H9 (cell line): Measurements from ENCODE around the gene ENOSF1. TPM values are rescaled to one million over a fixed set of nuclear protein-coding genes. Genes with fewer than 3 reads are reported as not detected.

Experiments used
- DNase-seq: peaks from one replicate; pipeline ENCODE4 v3.0.0-alpha.2; 2017
- H2AFZ ChIP-seq: one replicate; pipeline ENCODE4 v1.6.1; 2013; ENCODE audit warnings: mild to moderate bottlenecking, low read length, control low read depth, moderate library complexity
- H2AK5ac ChIP-seq: 2 replicates; pipeline ENCODE4 v1.6.1; 2013; ENCODE audit warnings: low read length, control low read depth, mixed read lengths; ENCODE audit not compliant: insufficient read length
- H2BK120ac ChIP-seq: one replicate; pipeline ENCODE4 v1.6.1; 2013; ENCODE audit warnings: low read depth, mild to moderate bottlenecking, low read length, control low read depth, inconsistent platforms; ENCODE audit not compliant: poor library complexity, severe bottlenecking
- H2BK12ac ChIP-seq: 2 replicates; pipeline ENCODE4 v1.6.1; 2013; ENCODE audit warnings: low read length, control low read depth, mixed read lengths, low read depth; ENCODE audit not compliant: insufficient read length
- H2BK15ac ChIP-seq: 2 replicates; pipeline ENCODE4 v1.6.1; 2013; ENCODE audit warnings: low read depth, low read length, control low read depth
- H2BK20ac ChIP-seq: one replicate; pipeline ENCODE4 v1.6.1; 2013; ENCODE audit warnings: low read depth, mild to moderate bottlenecking, low read length, control low read depth, inconsistent platforms; ENCODE audit not compliant: poor library complexity, severe bottlenecking
- H2BK5ac ChIP-seq: 2 replicates; pipeline ENCODE4 v1.6.1; 2013; ENCODE audit warnings: low read length, control low read depth, mixed read lengths; ENCODE audit not compliant: insufficient read length
- H3K14ac ChIP-seq: 2 replicates; pipeline ENCODE4 v1.6.1; 2013; ENCODE audit warnings: low read length, control low read depth; ENCODE audit not compliant: insufficient read depth
- H3K18ac ChIP-seq: 2 replicates; pipeline ENCODE4 v1.6.1; 2013; ENCODE audit warnings: low read depth, mild to moderate bottlenecking, mixed read lengths, low read length, control low read depth; ENCODE audit not compliant: insufficient read length
- H3K23ac ChIP-seq: 2 replicates; pipeline ENCODE4 v1.6.1; 2013; ENCODE audit warnings: low read length, control low read depth, mixed read lengths, low read depth; ENCODE audit not compliant: insufficient read length
- H3K23me2 ChIP-seq: 2 replicates; pipeline ENCODE4 v1.6.1; 2013; ENCODE audit warnings: low read depth, mild to moderate bottlenecking, mixed read lengths, low read length, control low read depth; ENCODE audit not compliant: insufficient read length, poor library complexity, severe bottlenecking
- H3K27ac ChIP-seq: 2 replicates; pipeline ENCODE4 v1.5.1; 2013; ENCODE audit warnings: low read length, control low read depth, mixed read lengths, low read depth; ENCODE audit not compliant: insufficient read length
- H3K27me3 ChIP-seq: 2 replicates; pipeline ENCODE4 v1.6.1; 2013; ENCODE audit warnings: low read length, control low read depth, inconsistent platforms; ENCODE audit not compliant: insufficient read depth
- H3K4ac ChIP-seq: 2 replicates; pipeline ENCODE4 v1.6.1; 2013; ENCODE audit warnings: low read depth, mild to moderate bottlenecking, control low read depth, inconsistent platforms, low read length, moderate library complexity
- H3K4me1 ChIP-seq: 2 replicates; pipeline ENCODE4 v1.6.1; 2013; ENCODE audit warnings: low read length, control low read depth, inconsistent platforms; ENCODE audit not compliant: insufficient read depth
- H3K4me2 ChIP-seq: 2 replicates; pipeline ENCODE4 v1.6.1; 2013; ENCODE audit warnings: low read length, control low read depth, mixed read lengths; ENCODE audit not compliant: insufficient read length, insufficient read depth
- H3K56ac ChIP-seq: 2 replicates; pipeline ENCODE4 v1.6.1; 2013; ENCODE audit warnings: low read depth, mild to moderate bottlenecking, mixed read lengths, low read length, control low read depth; ENCODE audit not compliant: insufficient read length
- H3K79me1 ChIP-seq: 2 replicates; pipeline ENCODE4 v1.6.1; 2013; ENCODE audit warnings: low read depth, mild to moderate bottlenecking, moderate library complexity, low read length, control low read depth, inconsistent platforms; ENCODE audit not compliant: insufficient read depth, poor library complexity, severe bottlenecking
- H3K79me2 ChIP-seq: 2 replicates; pipeline ENCODE4 v1.6.1; 2013; ENCODE audit warnings: low read length, control low read depth, inconsistent platforms; ENCODE audit not compliant: insufficient read depth
- H3K9ac ChIP-seq: 2 replicates; pipeline ENCODE4 v1.6.1; 2013; ENCODE audit warnings: low read length, control low read depth, mixed read lengths; ENCODE audit not compliant: insufficient read length; ENCODE audit errors: extremely low read depth
- H3K9me3 ChIP-seq: one replicate; pipeline ENCODE4 v1.6.1; 2013; ENCODE audit warnings: low read depth, low read length, inconsistent platforms; ENCODE audit not compliant: control insufficient read depth
- H3T11ph ChIP-seq: one replicate; pipeline ENCODE4 v1.6.1; 2013; ENCODE audit warnings: mild to moderate bottlenecking, low read length, control low read depth, inconsistent platforms
- H4K20me1 ChIP-seq: one replicate; pipeline ENCODE4 v1.6.1; 2013; ENCODE audit not compliant: control insufficient read depth, insufficient read length, insufficient read depth
- H4K5ac ChIP-seq: 2 replicates; pipeline ENCODE4 v1.6.1; 2013; ENCODE audit warnings: low read depth, mild to moderate bottlenecking, mixed read lengths, low read length, control low read depth; ENCODE audit not compliant: insufficient read length
- H4K8ac ChIP-seq: replicated peaks from 2 replicates; pipeline ENCODE4 v1.6.1; 2013; ENCODE audit warnings: low read length, control low read depth, mixed read lengths, low read depth; ENCODE audit not compliant: insufficient read length
- H4K91ac ChIP-seq: 2 replicates; pipeline ENCODE4 v1.6.1; 2013; ENCODE audit warnings: low read depth, mild to moderate bottlenecking, moderate library complexity, mixed read lengths, low read length, control low read depth; ENCODE audit not compliant: insufficient read length
- H3K27ac Mint-ChIP-seq, 3 experiments: 2 replicates in 2 of 3; 3 replicates in 1 of 3; pipeline ENCODE4 v1.8.0; 2020 to 2021; ENCODE audit warnings: mixed read lengths in 3 of 3, mild to moderate bottlenecking in 1 of 3, moderate library complexity in 1 of 3
- H3K27me3 Mint-ChIP-seq: 2 replicates; pipeline ENCODE4 v1.8.0; 2021; ENCODE audit warnings: low read depth, mild to moderate bottlenecking, moderate library complexity, mixed read lengths
- H3K36me3 Mint-ChIP-seq, 3 experiments: 2 replicates in 2 of 3; 3 replicates in 1 of 3; pipeline ENCODE4 v1.8.0; 2020 to 2021; ENCODE audit warnings: low read depth in 3 of 3, mixed read lengths in 3 of 3; ENCODE audit not compliant: insufficient read depth in 1 of 3
- H3K4me1 Mint-ChIP-seq, 2 experiments: 2 replicates each; pipeline ENCODE4 v1.8.0; 2020; ENCODE audit warnings: mixed read lengths in 2 of 2
- H3K4me3 Mint-ChIP-seq, 2 experiments: 2 replicates in 1 of 2; 3 replicates in 1 of 2; pipeline ENCODE4 v1.8.0; 2020 to 2021; ENCODE audit warnings: mild to moderate bottlenecking in 2 of 2, mixed read lengths in 2 of 2, moderate library complexity in 1 of 2
- H3K9me3 Mint-ChIP-seq, 2 experiments: 2 replicates in 1 of 2; 3 replicates in 1 of 2; pipeline ENCODE4 v1.8.0; 2020; ENCODE audit warnings: mild to moderate bottlenecking in 2 of 2, mixed read lengths in 2 of 2, moderate library complexity in 1 of 2
- CTCF ChIP-seq: fragments of 200-600 bp; sonication (generic); conservative IDR thresholded peaks from 3 replicates; pipeline ENCODE4 v1.8.0; 2021; ENCODE audit warnings: antibody characterized with exemption, mild to moderate bottlenecking
- WGBS: extraction: QIAGEN DNeasy Blood & Tissue Kit; methylation state at CpG from one replicate; pipeline ENCODE4 v1.1.7; 2013; ENCODE audit warnings: missing lambda C conversion rate, low lambda C conversion rate, mixed read lengths; ENCODE audit not compliant: insufficient read length; ENCODE audit errors: extremely low coverage; 5-methylcytosine and 5-hydroxymethylcytosine counted together
- total RNA-seq: library from RNA; stranded (reverse); gene quantifications from 2 replicates; pipeline ENCODE4 v1.2.1, GENCODE V29; 2021

Gene ENOSF1
- total RNA-seq, 1 experiment from 2014 or later, result 40.3 TPM

GRCh38 chr18:666628-667027, 45.8 kb downstream of the ENOSF1 start:
- Histone ChIP-seq H3K4me2 (no peak overlapping the region), H3K27me3 (no peaks in the 10 kb centered on the region), H3K79me1 (no peaks in the 10 kb centered on the region), H2BK15ac (no peak overlapping the region), H3K56ac (no peak overlapping the region), H4K8ac (no peak overlapping the region), H2BK5ac (no peak overlapping the region), H2BK120ac (no peak overlapping the region), H3K79me2 (peaks cover 5% of the 10 kb centered on the region; the same call in 1 of the 2 replicates), H4K5ac (no peak overlapping the region), H3K4me1 (no peaks in the 10 kb centered on the region), H3K23me2 (no peaks in the 10 kb centered on the region), H2BK20ac (no peak overlapping the region), H3K14ac (no peak overlapping the region), H2BK12ac (no peak overlapping the region), H4K20me1 (no peaks in the 10 kb centered on the region), H3K27ac (no peak overlapping the region), H2AFZ (no peak overlapping the region), H3K9ac (no peak overlapping the region), H3K4ac (no peak overlapping the region), H3K23ac (no peak overlapping the region), H3T11ph (no peak overlapping the region), H4K91ac (no peak overlapping the region), H2AK5ac (no peak overlapping the region), H3K9me3 (no peaks in the 10 kb centered on the region), H3K18ac (no peak overlapping the region)
- peaks cover 12 to 14% of the 10 kb centered on the region in 2 experiments for H3K9me3 Mint-ChIP-seq
- H3K4me1 Mint-ChIP-seq, result 0 out of 4 replicates have a peak, but pooled peaks cover 0 to 4% of the 10 kb centered on the region in 2 experiments
- no peak overlapping the region for H3K4me3 Mint-ChIP-seq
- TF ChIP-seq CTCF, result no peak
- DNase-seq, result no peak
- WGBS, result 100% methylated on average over 2 of the region's 3 CpGs
- H3K27ac Mint-ChIP-seq, result no peak overlapping the region; a peak in 1 of 7 replicates
- peaks cover 43 to 68% (median 68%) of the 10 kb centered on the region in 3 experiments for H3K36me3 Mint-ChIP-seq
- no peaks in the 10 kb centered on the region for H3K27me3 Mint-ChIP-seq
